H9 (cell line): ENCODE results near the gene TIMM13. TPM values are rescaled to one million over a fixed set of nuclear protein-coding genes. Genes with fewer than 3 reads are reported as not detected.

Experiments used
- DNase-seq: peaks from one replicate; pipeline ENCODE4 v3.0.0-alpha.2; 2017
- H2AFZ ChIP-seq: one replicate; pipeline ENCODE4 v1.6.1; 2013; ENCODE audit warnings: mild to moderate bottlenecking, low read length, control low read depth, moderate library complexity
- H2AK5ac ChIP-seq: 2 replicates; pipeline ENCODE4 v1.6.1; 2013; ENCODE audit warnings: low read length, control low read depth, mixed read lengths; ENCODE audit not compliant: insufficient read length
- H2BK120ac ChIP-seq: one replicate; pipeline ENCODE4 v1.6.1; 2013; ENCODE audit warnings: low read depth, mild to moderate bottlenecking, low read length, control low read depth, inconsistent platforms; ENCODE audit not compliant: poor library complexity, severe bottlenecking
- H2BK12ac ChIP-seq: 2 replicates; pipeline ENCODE4 v1.6.1; 2013; ENCODE audit warnings: low read length, control low read depth, mixed read lengths, low read depth; ENCODE audit not compliant: insufficient read length
- H2BK15ac ChIP-seq: 2 replicates; pipeline ENCODE4 v1.6.1; 2013; ENCODE audit warnings: low read depth, low read length, control low read depth
- H2BK20ac ChIP-seq: one replicate; pipeline ENCODE4 v1.6.1; 2013; ENCODE audit warnings: low read depth, mild to moderate bottlenecking, low read length, control low read depth, inconsistent platforms; ENCODE audit not compliant: poor library complexity, severe bottlenecking
- H2BK5ac ChIP-seq: 2 replicates; pipeline ENCODE4 v1.6.1; 2013; ENCODE audit warnings: low read length, control low read depth, mixed read lengths; ENCODE audit not compliant: insufficient read length
- H3K14ac ChIP-seq: 2 replicates; pipeline ENCODE4 v1.6.1; 2013; ENCODE audit warnings: low read length, control low read depth; ENCODE audit not compliant: insufficient read depth
- H3K18ac ChIP-seq: 2 replicates; pipeline ENCODE4 v1.6.1; 2013; ENCODE audit warnings: low read depth, mild to moderate bottlenecking, mixed read lengths, low read length, control low read depth; ENCODE audit not compliant: insufficient read length
- H3K23ac ChIP-seq: 2 replicates; pipeline ENCODE4 v1.6.1; 2013; ENCODE audit warnings: low read length, control low read depth, mixed read lengths, low read depth; ENCODE audit not compliant: insufficient read length
- H3K23me2 ChIP-seq: 2 replicates; pipeline ENCODE4 v1.6.1; 2013; ENCODE audit warnings: low read depth, mild to moderate bottlenecking, mixed read lengths, low read length, control low read depth; ENCODE audit not compliant: insufficient read length, poor library complexity, severe bottlenecking
- H3K27ac ChIP-seq: 2 replicates; pipeline ENCODE4 v1.5.1; 2013; ENCODE audit warnings: low read length, control low read depth, mixed read lengths, low read depth; ENCODE audit not compliant: insufficient read length
- H3K27me3 ChIP-seq: 2 replicates; pipeline ENCODE4 v1.6.1; 2013; ENCODE audit warnings: low read length, control low read depth, inconsistent platforms; ENCODE audit not compliant: insufficient read depth
- H3K4ac ChIP-seq: 2 replicates; pipeline ENCODE4 v1.6.1; 2013; ENCODE audit warnings: low read depth, mild to moderate bottlenecking, control low read depth, inconsistent platforms, low read length, moderate library complexity
- H3K4me1 ChIP-seq: 2 replicates; pipeline ENCODE4 v1.6.1; 2013; ENCODE audit warnings: low read length, control low read depth, inconsistent platforms; ENCODE audit not compliant: insufficient read depth
- H3K4me2 ChIP-seq: 2 replicates; pipeline ENCODE4 v1.6.1; 2013; ENCODE audit warnings: low read length, control low read depth, mixed read lengths; ENCODE audit not compliant: insufficient read length, insufficient read depth
- H3K56ac ChIP-seq: 2 replicates; pipeline ENCODE4 v1.6.1; 2013; ENCODE audit warnings: low read depth, mild to moderate bottlenecking, mixed read lengths, low read length, control low read depth; ENCODE audit not compliant: insufficient read length
- H3K79me1 ChIP-seq: 2 replicates; pipeline ENCODE4 v1.6.1; 2013; ENCODE audit warnings: low read depth, mild to moderate bottlenecking, moderate library complexity, low read length, control low read depth, inconsistent platforms; ENCODE audit not compliant: insufficient read depth, poor library complexity, severe bottlenecking
- H3K79me2 ChIP-seq: 2 replicates; pipeline ENCODE4 v1.6.1; 2013; ENCODE audit warnings: low read length, control low read depth, inconsistent platforms; ENCODE audit not compliant: insufficient read depth
- H3K9ac ChIP-seq: 2 replicates; pipeline ENCODE4 v1.6.1; 2013; ENCODE audit warnings: low read length, control low read depth, mixed read lengths; ENCODE audit not compliant: insufficient read length; ENCODE audit errors: extremely low read depth
- H3K9me3 ChIP-seq: one replicate; pipeline ENCODE4 v1.6.1; 2013; ENCODE audit warnings: low read depth, low read length, inconsistent platforms; ENCODE audit not compliant: control insufficient read depth
- H3T11ph ChIP-seq: one replicate; pipeline ENCODE4 v1.6.1; 2013; ENCODE audit warnings: mild to moderate bottlenecking, low read length, control low read depth, inconsistent platforms
- H4K20me1 ChIP-seq: one replicate; pipeline ENCODE4 v1.6.1; 2013; ENCODE audit not compliant: control insufficient read depth, insufficient read length, insufficient read depth
- H4K5ac ChIP-seq: 2 replicates; pipeline ENCODE4 v1.6.1; 2013; ENCODE audit warnings: low read depth, mild to moderate bottlenecking, mixed read lengths, low read length, control low read depth; ENCODE audit not compliant: insufficient read length
- H4K8ac ChIP-seq: replicated peaks from 2 replicates; pipeline ENCODE4 v1.6.1; 2013; ENCODE audit warnings: low read length, control low read depth, mixed read lengths, low read depth; ENCODE audit not compliant: insufficient read length
- H4K91ac ChIP-seq: 2 replicates; pipeline ENCODE4 v1.6.1; 2013; ENCODE audit warnings: low read depth, mild to moderate bottlenecking, moderate library complexity, mixed read lengths, low read length, control low read depth; ENCODE audit not compliant: insufficient read length
- H3K27ac Mint-ChIP-seq, 3 experiments: 2 replicates in 2 of 3; 3 replicates in 1 of 3; pipeline ENCODE4 v1.8.0; 2020 to 2021; ENCODE audit warnings: mixed read lengths in 3 of 3, mild to moderate bottlenecking in 1 of 3, moderate library complexity in 1 of 3
- H3K27me3 Mint-ChIP-seq: 2 replicates; pipeline ENCODE4 v1.8.0; 2021; ENCODE audit warnings: low read depth, mild to moderate bottlenecking, moderate library complexity, mixed read lengths
- H3K36me3 Mint-ChIP-seq, 3 experiments: 2 replicates in 2 of 3; 3 replicates in 1 of 3; pipeline ENCODE4 v1.8.0; 2020 to 2021; ENCODE audit warnings: low read depth in 3 of 3, mixed read lengths in 3 of 3; ENCODE audit not compliant: insufficient read depth in 1 of 3
- H3K4me1 Mint-ChIP-seq, 2 experiments: 2 replicates each; pipeline ENCODE4 v1.8.0; 2020; ENCODE audit warnings: mixed read lengths in 2 of 2
- H3K4me3 Mint-ChIP-seq, 2 experiments: 2 replicates in 1 of 2; 3 replicates in 1 of 2; pipeline ENCODE4 v1.8.0; 2020 to 2021; ENCODE audit warnings: mild to moderate bottlenecking in 2 of 2, mixed read lengths in 2 of 2, moderate library complexity in 1 of 2
- H3K9me3 Mint-ChIP-seq, 2 experiments: 2 replicates in 1 of 2; 3 replicates in 1 of 2; pipeline ENCODE4 v1.8.0; 2020; ENCODE audit warnings: mild to moderate bottlenecking in 2 of 2, mixed read lengths in 2 of 2, moderate library complexity in 1 of 2
- CTCF ChIP-seq: fragments of 200-600 bp; sonication (generic); conservative IDR thresholded peaks from 3 replicates; pipeline ENCODE4 v1.8.0; 2021; ENCODE audit warnings: antibody characterized with exemption, mild to moderate bottlenecking
- WGBS: extraction: QIAGEN DNeasy Blood & Tissue Kit; methylation state at CpG from one replicate; pipeline ENCODE4 v1.1.7; 2013; ENCODE audit warnings: missing lambda C conversion rate, low lambda C conversion rate, mixed read lengths; ENCODE audit not compliant: insufficient read length; ENCODE audit errors: extremely low coverage; 5-methylcytosine and 5-hydroxymethylcytosine counted together
- total RNA-seq: library from RNA; stranded (reverse); gene quantifications from 2 replicates; pipeline ENCODE4 v1.2.1, GENCODE V29; 2021

TIMM13 gene
- total RNA-seq, 1 experiment from 2014 or later, result 214 TPM

- no CpG with 5 or more reads among the region's 46 CpGs for WGBS
- H4K91ac ChIP-seq, result no peak overlapping the region
- H3K23ac ChIP-seq, result no peak overlapping the region
- Mint-ChIP-seq H3K9me3 (no peaks in the 10 kb centered on the region), H3K4me3 (peak overlapping the region; percentile 64 to 82), H3K27me3 (no peaks in the 10 kb centered on the region), H3K4me1 (peaks cover 3 to 9% of the 10 kb centered on the region in 2 experiments; a peak in 3 of 4 replicates), H3K36me3 (no peaks in the 10 kb centered on the region; a peak in 1 of 7 replicates), H3K27ac (peak overlapping the region in 1 of 3 experiments; percentile 94; a peak in 3 of 7 replicates)
- H3K18ac ChIP-seq, result peak overlapping the region; percentile 64
- H3K4me2 ChIP-seq, result peak overlapping the region; percentile 34
- peak overlapping the region; percentile 58 for H3K9ac ChIP-seq
- H2BK120ac ChIP-seq, result no peak overlapping the region
- H3K4ac ChIP-seq, result peak overlapping the region; percentile 91; the same call in 1 of the 2 replicates
- no peak overlapping the region for H2BK20ac ChIP-seq
- no peaks in the 10 kb centered on the region for H3K79me2 ChIP-seq
- H3K27ac ChIP-seq, result no peak overlapping the region
- peak; percentile 98 for DNase-seq
- H3T11ph ChIP-seq, result no peak overlapping the region
- H3K56ac ChIP-seq, result no peak overlapping the region
- H2BK15ac ChIP-seq, result no peak overlapping the region
- H2AK5ac ChIP-seq, result no peak overlapping the region
- TF ChIP-seq CTCF, result no peak
- no peak overlapping the region for H2AFZ ChIP-seq
- no peak overlapping the region for H4K8ac ChIP-seq
- no peaks in the 10 kb centered on the region for H3K9me3 ChIP-seq
- no peak overlapping the region for H2BK5ac ChIP-seq
- H3K14ac ChIP-seq, result peak overlapping the region; percentile 52; the same call in 1 of the 2 replicates
- no peaks in the 10 kb centered on the region for H4K20me1 ChIP-seq
- H3K27me3 ChIP-seq, result no peaks in the 10 kb centered on the region
- H2BK12ac ChIP-seq, result peak overlapping the region; percentile 82
- H4K5ac ChIP-seq, result no peak overlapping the region
- peaks cover 13% of the 10 kb centered on the region for H3K23me2 ChIP-seq
- no peaks in the 10 kb centered on the region for H3K79me1 ChIP-seq
- H3K4me1 ChIP-seq, result no peaks in the 10 kb centered on the region
Measured at GRCh38 chr19:2462635-2463421, 35.4 kb upstream of the TIMM13 start.
